Measurements from ENCODE around the gene GPSM1.
A peak's percentile ranks its signal among the peaks of the same experiment; 100 is the strongest.
"Not testable (repeated sequence)": the region's sequence is repeated elsewhere in the genome, so short reads cannot be mapped to it uniquely, and the experiment has no call there.

GPSM1 gene

GRCh38 chr9:136345281-136346156 lies 18.2 kb downstream of the GPSM1 start:
- DNase-seq (ENCODE audit: low spot score): peak; percentile 95

GRCh38 chr9:136346157-136346481 lies 18.8 kb downstream of the GPSM1 start:
- no peak for DNase-seq (ENCODE audit: low spot score)

- no peak for DNase-seq (ENCODE audit: low spot score)
Measured at GRCh38 chr9:136346927-136347465, 19.7 kb downstream of the GPSM1 start.

GRCh38 chr9:136347472-136348256 lies 20.3 kb downstream of the GPSM1 start:
- no peak for DNase-seq (ENCODE audit: low spot score)

GRCh38 chr9:136348691-136349090 lies 21.4 kb downstream of the GPSM1 start:
- DNase-seq (ENCODE audit: low spot score): no peak

DNA sequence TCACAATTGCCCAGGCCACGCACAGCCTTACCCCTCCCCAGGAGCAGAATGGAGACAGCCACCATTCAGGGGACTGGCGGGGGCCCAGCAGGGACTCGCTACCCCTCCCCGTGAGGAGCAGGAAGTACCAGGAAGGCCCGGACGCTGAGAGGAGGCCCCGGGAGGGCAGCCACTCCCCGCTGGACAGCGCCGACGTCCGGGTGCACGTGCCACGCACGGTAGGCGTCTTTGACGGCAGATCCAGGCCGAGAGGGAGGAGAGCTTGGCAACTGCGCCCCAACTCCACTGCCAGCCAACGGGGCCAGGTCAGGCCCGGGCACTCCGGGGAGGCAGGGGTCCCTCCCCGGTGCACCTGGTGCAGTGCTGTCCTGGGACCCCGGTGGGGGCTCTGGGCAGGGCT lies 22.2 kb downstream of the GPSM1 start:
- DNase-seq (ENCODE audit: low spot score): no peak

GRCh38 chr9:136351252-136351800 lies 24.0 kb downstream of the GPSM1 start:
- DNase-seq (ENCODE audit: low spot score): no peak

DNA sequence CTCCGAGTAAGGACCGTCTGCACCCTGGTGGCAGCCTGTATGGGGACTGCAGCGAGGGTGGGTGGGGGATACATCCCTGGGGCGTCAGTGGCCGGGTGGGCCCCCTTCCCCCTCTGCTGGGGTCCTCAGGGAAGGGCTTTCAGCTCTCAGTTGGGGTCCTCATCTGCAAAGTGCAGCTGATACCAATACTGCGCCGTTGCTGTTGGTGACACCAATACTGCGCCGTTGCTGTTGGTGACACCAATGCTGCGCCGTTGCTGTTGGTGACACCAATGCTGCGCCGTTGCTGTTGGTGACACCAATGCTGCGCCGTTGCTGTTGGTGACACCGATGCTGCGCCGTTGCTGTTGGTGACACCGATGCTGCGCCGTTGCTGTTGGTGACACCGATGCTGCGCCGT lies 24.5 kb downstream of the GPSM1 start:
- DNase-seq (ENCODE audit: low spot score): not testable (repeated sequence)

- no peak for DNase-seq (ENCODE audit: low spot score)
Measured at GRCh38 chr9:136352682-136353081, 25.3 kb downstream of the GPSM1 start.

DNA sequence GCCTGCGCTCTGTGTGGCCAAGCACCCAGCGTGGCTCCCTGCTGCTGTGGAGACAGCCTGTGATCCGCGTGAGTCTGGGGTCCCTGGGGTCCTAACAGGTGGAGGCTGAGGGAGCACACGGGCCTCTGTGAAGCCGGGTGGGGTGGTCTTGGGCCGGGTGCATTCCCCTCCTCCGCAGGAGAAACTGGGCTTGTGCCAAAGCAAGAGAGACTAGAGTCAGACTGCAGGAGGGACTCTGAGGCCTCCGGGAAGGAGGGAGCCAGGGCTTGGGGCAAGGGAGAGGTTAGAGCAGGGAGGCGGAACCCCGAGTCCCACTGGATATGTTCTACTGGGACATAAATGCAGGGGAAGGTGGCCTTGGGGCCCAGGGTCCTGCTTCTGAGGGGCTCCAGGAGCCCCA lies 25.7 kb downstream of the GPSM1 start:
- DNase-seq (ENCODE audit: low spot score): no peak

DNA sequence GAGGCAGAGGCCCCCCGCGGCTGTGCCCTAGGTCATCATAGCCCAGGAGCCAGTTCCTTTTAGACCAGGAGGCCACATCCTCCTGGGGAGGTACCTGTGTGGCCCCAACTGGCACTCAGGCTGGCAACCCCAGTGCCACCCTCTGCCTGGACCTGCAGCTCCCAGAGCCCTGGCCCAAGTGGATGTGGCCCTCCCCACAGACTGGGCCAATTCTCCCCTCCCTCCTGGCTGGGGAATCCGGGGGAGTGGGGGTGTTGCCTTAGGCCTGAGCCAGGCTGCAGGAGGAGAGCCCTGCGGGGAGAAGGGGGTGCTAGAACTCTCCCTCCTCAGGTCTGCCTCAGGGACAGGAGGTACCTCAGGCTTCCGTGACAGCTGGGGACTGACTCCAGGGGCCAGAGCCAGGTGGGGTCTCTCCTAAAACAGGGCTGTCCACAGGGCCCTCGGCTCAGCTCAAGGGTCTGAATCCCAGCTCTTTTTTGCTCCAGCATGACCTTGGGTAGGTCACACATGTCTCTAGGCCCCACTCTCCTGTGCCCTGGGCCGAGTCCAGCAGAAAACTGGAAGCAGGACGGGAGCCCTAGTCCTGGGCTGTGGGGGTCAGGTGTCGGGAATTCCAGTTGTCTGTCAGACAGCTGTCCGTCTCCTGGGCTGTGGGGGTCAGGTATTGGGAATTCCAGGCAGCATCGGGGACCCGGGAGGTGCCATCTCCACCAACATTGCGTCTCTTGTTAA lies 26.6 kb downstream of the GPSM1 start:
- no peak for DNase-seq (ENCODE audit: low spot score)

GRCh38 chr9:136354592-136355085 lies 27.3 kb downstream of the GPSM1 start:
- DNase-seq (ENCODE audit: low spot score): no peak

- no peak for DNase-seq (ENCODE audit: low spot score)
Measured at GRCh38 chr9:136355616-136356557, 28.5 kb downstream of the GPSM1 start.

DNA sequence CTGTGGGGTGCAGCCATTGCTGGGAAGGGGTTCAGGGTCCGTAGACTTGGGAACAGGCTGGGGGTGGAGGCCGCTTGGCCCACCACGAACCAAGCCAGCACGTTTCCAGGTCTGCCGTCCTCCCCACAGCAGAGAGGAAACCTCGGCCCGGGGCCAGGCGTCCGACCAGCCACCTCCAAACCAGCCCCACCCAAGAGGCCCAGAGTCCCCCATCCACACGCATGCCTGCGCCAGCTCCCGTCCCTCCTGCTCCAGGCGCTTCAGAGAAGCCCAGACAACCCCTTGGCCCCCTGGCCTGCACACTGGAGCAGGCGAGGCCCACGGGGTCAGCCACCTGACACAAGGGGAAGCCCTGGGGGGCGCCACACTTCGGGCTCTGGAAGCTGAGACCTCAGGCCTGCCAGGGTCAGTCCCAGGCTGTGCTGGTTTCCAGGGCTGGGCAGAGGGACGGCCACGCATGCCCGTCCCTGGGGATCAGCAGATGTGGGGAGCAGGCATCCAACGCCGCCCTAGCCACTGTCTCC lies 29.9 kb downstream of the GPSM1 start:
- DNase-seq (ENCODE audit: low spot score): no peak

DNA sequence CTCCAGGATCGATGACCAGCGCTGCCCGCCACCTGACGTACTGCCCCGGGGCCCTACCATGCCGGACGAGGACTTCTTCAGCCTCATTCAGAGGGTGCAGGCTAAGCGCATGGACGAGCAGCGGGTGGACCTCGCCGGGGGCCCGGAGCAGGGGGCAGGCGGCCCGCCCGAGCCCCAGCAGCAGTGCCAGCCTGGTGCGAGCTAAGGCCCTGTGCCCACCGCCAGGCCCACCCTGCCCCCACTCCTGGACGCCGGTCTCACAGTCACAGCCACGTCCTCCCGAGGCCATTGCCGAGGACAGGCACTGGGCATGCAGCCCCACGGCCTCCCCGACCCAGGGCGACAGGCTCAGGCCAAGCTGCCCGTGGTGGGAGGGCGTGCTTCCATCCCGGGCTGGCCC lies 30.7 kb downstream of the GPSM1 start:
- no peak for DNase-seq (ENCODE audit: low spot score)

DNA sequence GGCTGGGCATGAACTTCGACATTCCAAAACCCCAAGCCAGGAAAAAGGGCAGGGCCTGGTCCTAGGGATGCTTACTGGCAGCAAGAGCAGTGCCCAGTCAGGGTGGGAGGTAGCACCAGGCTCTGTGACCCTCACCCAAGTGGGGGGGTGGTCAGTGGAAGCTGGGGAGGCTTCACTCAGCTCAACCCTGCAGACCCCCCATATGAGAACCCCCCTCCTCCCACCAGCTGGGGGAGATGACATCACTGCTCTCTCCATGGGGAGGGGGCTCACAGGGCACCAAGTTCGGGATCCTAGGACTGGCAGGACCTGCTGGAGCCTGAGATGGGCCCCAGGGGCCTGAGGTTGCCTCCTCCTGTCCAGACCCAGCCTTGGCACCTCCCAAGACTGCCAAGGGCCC lies 31.5 kb downstream of the GPSM1 start:
- DNase-seq (ENCODE audit: low spot score): no peak

DNA sequence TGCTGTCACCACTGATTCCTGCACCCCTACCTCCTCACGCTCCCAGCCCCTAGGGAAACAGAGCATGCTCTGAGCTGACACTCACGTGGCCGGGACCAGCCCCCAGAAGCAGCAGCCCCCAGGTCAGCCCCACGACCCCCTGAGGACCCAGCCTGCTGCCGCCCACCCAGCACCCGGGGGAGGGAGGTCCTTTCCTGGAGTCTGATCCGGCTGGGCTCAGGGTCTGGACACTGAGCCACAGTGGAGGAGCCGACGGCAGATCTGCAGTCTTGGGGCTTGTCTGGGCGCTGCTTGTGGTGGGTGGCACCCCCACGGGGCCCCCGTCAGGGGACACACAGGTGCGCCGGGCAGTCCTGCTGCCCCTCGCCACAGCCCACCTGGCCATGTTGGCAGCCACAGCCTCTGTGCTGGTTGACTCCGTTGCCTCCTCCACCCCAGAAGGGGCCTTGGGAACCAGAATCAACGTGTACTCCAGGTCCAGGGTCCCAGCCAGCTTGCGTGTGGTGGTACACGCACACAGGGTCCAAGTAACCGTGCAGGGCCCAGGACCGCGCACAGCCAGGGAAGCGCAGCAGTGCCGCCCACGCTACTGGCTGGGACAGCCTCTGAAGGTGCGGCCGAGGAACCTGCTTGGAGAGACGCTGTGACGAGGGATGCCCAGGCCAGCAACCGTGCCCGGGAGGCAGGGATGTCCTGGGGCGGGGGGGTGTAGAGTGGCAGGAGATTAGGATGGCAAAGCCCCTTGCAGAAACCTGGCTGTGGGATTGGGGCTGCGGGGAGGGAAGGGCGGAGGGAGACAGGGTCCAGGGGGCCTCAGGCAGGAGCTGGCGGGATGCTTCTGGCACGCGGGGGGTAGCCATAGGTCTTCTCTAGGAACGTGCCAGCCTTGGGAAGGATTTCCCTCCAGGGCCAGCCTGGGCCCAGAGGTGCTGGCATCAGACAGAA lies 32.7 kb downstream of the GPSM1 start:
- no peak for DNase-seq (ENCODE audit: low spot score)

DNA sequence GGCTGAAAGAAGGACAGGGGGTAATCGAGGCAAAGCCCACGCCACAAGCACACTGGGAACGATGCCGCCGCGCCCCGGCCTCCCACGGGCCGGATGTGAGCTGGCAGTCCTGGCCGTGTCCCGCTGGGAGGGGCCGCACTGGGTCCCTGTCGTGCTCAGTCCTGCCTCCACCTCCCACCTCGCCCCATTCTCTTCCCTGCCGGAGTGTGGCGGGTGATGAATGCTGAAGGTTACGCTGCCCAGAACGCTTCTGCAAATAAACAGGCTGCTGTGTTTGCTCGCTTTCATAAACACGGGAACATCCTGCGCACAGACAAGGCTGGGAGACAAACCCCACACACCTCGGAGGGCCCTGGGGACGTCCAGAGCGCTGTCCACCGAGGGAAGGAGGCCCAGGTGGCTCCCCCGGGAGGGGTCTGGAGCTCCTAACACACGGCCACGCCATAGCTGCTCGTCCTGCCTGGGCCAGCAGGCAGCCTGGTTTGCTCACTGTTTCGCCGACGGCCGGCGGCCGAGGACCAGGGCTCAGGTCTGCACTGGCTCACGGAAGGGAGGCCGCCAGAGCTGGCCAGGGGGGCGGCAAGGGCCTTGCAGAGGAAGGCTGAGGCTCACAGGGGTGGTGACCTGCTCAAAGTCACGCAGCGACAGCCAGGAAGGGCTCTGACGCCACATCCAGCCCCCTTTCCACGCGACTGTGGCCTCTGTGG lies 33.9 kb downstream of the GPSM1 start:
- DNase-seq (ENCODE audit: low spot score): no peak

All from globus pallidus (tissue), 1 donor.